Osteocyte (in vitro differentiated cells): ENCODE measurements around the gene MR1. TPM values are rescaled to one million over a fixed set of nuclear protein-coding genes. Genes with fewer than 3 reads are reported as not detected.
"Not testable (repeated sequence)": the region's sequence is repeated elsewhere in the genome, so short reads cannot be mapped to it uniquely, and the experiment has no call there.

Experiments used
- DNase-seq: peaks from one replicate; pipeline ENCODE4 v3.0.0; 2021; ENCODE audit warnings: mixed read lengths; ENCODE audit not compliant: unreplicated experiment; ENCODE audit errors: extremely low spot score
- H3K27ac Mint-ChIP-seq: one replicate; pipeline ENCODE4 v1.8.0; 2021; ENCODE audit warnings: mild to moderate bottlenecking, mixed read lengths; ENCODE audit not compliant: unreplicated experiment
- H3K27me3 Mint-ChIP-seq: one replicate; pipeline ENCODE4 v1.8.0; 2021; ENCODE audit warnings: mixed read lengths; ENCODE audit not compliant: unreplicated experiment
- H3K36me3 Mint-ChIP-seq: one replicate; pipeline ENCODE4 v1.8.0; 2021; ENCODE audit warnings: mixed read lengths; ENCODE audit not compliant: unreplicated experiment
- H3K4me1 Mint-ChIP-seq: one replicate; pipeline ENCODE4 v1.8.0; 2021; ENCODE audit warnings: mixed read lengths; ENCODE audit not compliant: unreplicated experiment
- H3K4me3 Mint-ChIP-seq: one replicate; pipeline ENCODE4 v1.8.0; 2021; ENCODE audit warnings: mild to moderate bottlenecking, moderate library complexity, mixed read lengths; ENCODE audit not compliant: unreplicated experiment
- H3K9me3 Mint-ChIP-seq: one replicate; pipeline ENCODE4 v1.8.0; 2021; ENCODE audit warnings: mixed read lengths; ENCODE audit not compliant: unreplicated experiment
- total RNA-seq: library from RNA; stranded (reverse); gene quantifications from 2 replicates; pipeline ENCODE4 v1.2.1, GENCODE V29; 2021
- TF ChIP-seq, protein P1 (sequence below): fragments of 200-600 bp; sonication (generic); IDR thresholded peaks from 2 replicates; pipeline ENCODE4 v1.5.0; 2021; ENCODE audit warnings: antibody characterized with exemption, mild to moderate bottlenecking, moderate library complexity

MR1 gene
- total RNA-seq, 1 donor from 2014 or later, result 4.3 TPM

GRCh38 chr1:181059435-181059834 lies 25.7 kb downstream of the MR1 start:
- Mint-ChIP-seq H3K27me3 (no peaks in the 10 kb centered on the region), H3K4me3 (no peak overlapping the region), H3K4me1 (peaks cover 10% of the 10 kb centered on the region), H3K27ac (no peak overlapping the region), H3K9me3 (peaks cover 4% of the 10 kb centered on the region), H3K36me3 (no peaks in the 10 kb centered on the region)
- TF ChIP-seq, protein P1, sequence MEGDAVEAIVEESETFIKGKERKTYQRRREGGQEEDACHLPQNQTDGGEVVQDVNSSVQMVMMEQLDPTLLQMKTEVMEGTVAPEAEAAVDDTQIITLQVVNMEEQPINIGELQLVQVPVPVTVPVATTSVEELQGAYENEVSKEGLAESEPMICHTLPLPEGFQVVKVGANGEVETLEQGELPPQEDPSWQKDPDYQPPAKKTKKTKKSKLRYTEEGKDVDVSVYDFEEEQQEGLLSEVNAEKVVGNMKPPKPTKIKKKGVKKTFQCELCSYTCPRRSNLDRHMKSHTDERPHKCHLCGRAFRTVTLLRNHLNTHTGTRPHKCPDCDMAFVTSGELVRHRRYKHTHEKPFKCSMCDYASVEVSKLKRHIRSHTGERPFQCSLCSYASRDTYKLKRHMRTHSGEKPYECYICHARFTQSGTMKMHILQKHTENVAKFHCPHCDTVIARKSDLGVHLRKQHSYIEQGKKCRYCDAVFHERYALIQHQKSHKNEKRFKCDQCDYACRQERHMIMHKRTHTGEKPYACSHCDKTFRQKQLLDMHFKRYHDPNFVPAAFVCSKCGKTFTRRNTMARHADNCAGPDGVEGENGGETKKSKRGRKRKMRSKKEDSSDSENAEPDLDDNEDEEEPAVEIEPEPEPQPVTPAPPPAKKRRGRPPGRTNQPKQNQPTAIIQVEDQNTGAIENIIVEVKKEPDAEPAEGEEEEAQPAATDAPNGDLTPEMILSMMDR, result no peak
- DNase-seq, result no peak

DNA sequence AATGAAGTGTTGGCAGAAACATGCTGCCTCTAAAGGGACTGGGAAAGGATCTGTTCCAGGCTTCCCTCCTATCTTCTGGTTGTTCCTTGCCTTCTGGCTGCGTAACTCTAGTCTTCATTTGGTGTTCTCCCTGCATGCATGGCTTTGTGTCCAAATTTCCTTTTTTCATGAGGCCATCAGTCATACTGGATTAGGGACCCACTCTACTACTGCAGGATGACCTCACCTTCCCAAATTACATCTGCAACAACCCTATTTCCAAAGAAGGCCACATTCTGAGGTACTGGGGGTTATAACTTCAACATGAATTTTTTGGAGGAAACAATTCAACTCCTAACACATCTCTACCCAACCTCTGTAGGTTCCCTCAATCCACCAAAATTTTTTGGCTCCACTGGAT lies 26.3 kb downstream of the MR1 start:
- no peak for DNase-seq
- Mint-ChIP-seq H3K36me3 (no peaks in the 10 kb centered on the region), H3K27ac (no peak overlapping the region)

GRCh38 chr1:181060947-181061346 lies 27.2 kb downstream of the MR1 start:
- H3K9me3 Mint-ChIP-seq, H3K27ac Mint-ChIP-seq, H3K36me3 Mint-ChIP-seq, H3K4me3 Mint-ChIP-seq, H3K27me3 Mint-ChIP-seq, DNase-seq, H3K4me1 Mint-ChIP-seq: not testable (repeated sequence)

More for the DNA sequence above, 26.3 kb downstream of the MR1 start:
- no peaks in the 10 kb centered on the region for H3K27me3 Mint-ChIP-seq
- TF ChIP-seq, protein P1, result no peak
- no peak overlapping the region for H3K4me3 Mint-ChIP-seq
- H3K9me3 Mint-ChIP-seq, result peaks cover 4% of the 10 kb centered on the region
- H3K4me1 Mint-ChIP-seq, result peaks cover 6% of the 10 kb centered on the region

- peaks cover 4% of the 10 kb centered on the region for H3K9me3 Mint-ChIP-seq
- H3K27me3 Mint-ChIP-seq, result no peaks in the 10 kb centered on the region
- no peak overlapping the region for H3K27ac Mint-ChIP-seq
- no peak for DNase-seq
- no peak overlapping the region for H3K4me3 Mint-ChIP-seq
- H3K36me3 Mint-ChIP-seq, result no peaks in the 10 kb centered on the region
- peaks cover 6% of the 10 kb centered on the region for H3K4me1 Mint-ChIP-seq
- TF ChIP-seq, protein P1, result no peak
These were observed 27.7 kb downstream of the MR1 start for GRCh38 chr1:181061487-181061886.

GRCh38 chr1:181061891-181062835 lies 28.4 kb downstream of the MR1 start:
- H3K27me3 Mint-ChIP-seq, result no peaks in the 10 kb centered on the region
- H3K4me1 Mint-ChIP-seq, result peaks cover 3% of the 10 kb centered on the region
- no peaks in the 10 kb centered on the region for H3K36me3 Mint-ChIP-seq
- no peak overlapping the region for H3K4me3 Mint-ChIP-seq
- H3K27ac Mint-ChIP-seq, result no peak overlapping the region
- TF ChIP-seq, protein P1, result no peak
- H3K9me3 Mint-ChIP-seq, result peaks cover 4% of the 10 kb centered on the region
- no peak for DNase-seq
